ENCODE data around the gene GMEB2. TPM values are rescaled to one million over a fixed set of nuclear protein-coding genes. Genes with fewer than 3 reads are reported as not detected.

Gene GMEB2
- total and polyA plus RNA-seq, 10 of the 15 experiments (the other 5 are each of a cell fraction or from before 2014, with no cell fraction given), result 0.08 to 15.1 (median 6.9) TPM

DNA sequence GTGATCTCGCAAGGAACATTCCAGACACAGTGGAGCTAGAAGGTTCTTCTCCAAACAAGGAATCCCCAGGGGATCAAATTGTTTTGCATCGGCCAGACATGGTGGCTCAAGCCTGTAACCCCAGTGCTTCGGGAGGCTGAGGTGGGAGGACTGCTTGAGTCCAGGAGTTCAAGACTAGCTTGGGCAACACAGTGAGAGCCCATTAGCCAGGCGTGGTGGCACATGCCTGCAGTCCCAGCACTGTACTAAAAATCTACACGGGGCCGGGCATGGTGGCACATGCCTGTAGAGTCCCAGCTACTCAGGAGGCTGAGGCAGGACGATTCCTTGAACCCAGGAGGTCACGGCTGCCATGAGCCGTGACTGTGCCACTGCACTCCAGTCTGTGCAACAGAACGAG lies 15.3 kb downstream of the GMEB2 start:
- ATAC-seq (no peak), DNase-seq (ENCODE audit: low read depth, low spot score) (no peak), FAIRE-seq (no peak)
- Histone ChIP-seq H3K9me3 (replicated peaks; ENCODE audit: control insufficient read depth, insufficient read depth, low read length) (no peaks in the 10 kb centered on the region), H3K27me3 (replicated peaks in 1 of 2; ENCODE audit: control insufficient read depth in 2 of 2, insufficient read depth in 2 of 2, low read length in 1 of 2) (no peaks in the 10 kb centered on the region), H3K79me2 (ENCODE audit: control insufficient read depth, insufficient read depth, low read length) (peaks cover 1% of the 10 kb centered on the region), H3K4me3 (no peak overlapping the region), H2AFZ (ENCODE audit: control insufficient read depth, low read depth, low read length) (no peak overlapping the region), H3K27ac (ENCODE audit: control insufficient read depth, insufficient read depth) (no peak overlapping the region), H3K36me3 (ENCODE audit: control insufficient read depth in 2 of 2, insufficient read depth in 2 of 2, low read length in 1 of 2) (peaks cover 2 to 3% of the 10 kb centered on the region in 2 experiments; a peak in 2 of 4 replicates), H3K4me2 (ENCODE audit: control insufficient read depth, insufficient read depth) (no peak overlapping the region), H3K4me1 (ENCODE audit: control insufficient read depth, insufficient read depth, low read length) (no peaks in the 10 kb centered on the region), H4K20me1 (ENCODE audit: control insufficient read depth, insufficient read depth) (no peaks in the 10 kb centered on the region), H3K9ac (ENCODE audit: control insufficient read depth, insufficient read depth, low read length) (no peak overlapping the region)
- BruUV-seq (replicated peaks), result no TSS peak
- intact Hi-C loops (cut with micrococcal nuclease; ENCODE audit: unreplicated experiment) (no loop called here), in situ Hi-C loops (cut with MboI) (no loop called here)
- ChIA-PET POLR2A (no interaction called here), SMC1A (ENCODE audit: uncharacterized antibody, unreplicated experiment) (interaction anchor here (0.6 kb wide), 1 partner anchor 10 kb away, joined by 3 read pairs; no protein-coding TSS in a partner anchor), CTCF (no interaction called here), RAD21 (ENCODE audit: unreplicated experiment) (no interaction called here)
- no peak for TF ChIP-seq PKNOX1 (IDR thresholded peaks at IDR 0.05)
- no peak for TF ChIP-seq BRCA1 (IDR thresholded peaks at IDR 0.05; ENCODE audit: low read depth, low read length)
- TF ChIP-seq EGR1 (IDR thresholded peaks at IDR 0.05; ENCODE audit: borderline replicate concordance in 1 of 2, low read depth in 2 of 2, low read length in 2 of 2), result no peak
- TF ChIP-seq, protein P1, sequence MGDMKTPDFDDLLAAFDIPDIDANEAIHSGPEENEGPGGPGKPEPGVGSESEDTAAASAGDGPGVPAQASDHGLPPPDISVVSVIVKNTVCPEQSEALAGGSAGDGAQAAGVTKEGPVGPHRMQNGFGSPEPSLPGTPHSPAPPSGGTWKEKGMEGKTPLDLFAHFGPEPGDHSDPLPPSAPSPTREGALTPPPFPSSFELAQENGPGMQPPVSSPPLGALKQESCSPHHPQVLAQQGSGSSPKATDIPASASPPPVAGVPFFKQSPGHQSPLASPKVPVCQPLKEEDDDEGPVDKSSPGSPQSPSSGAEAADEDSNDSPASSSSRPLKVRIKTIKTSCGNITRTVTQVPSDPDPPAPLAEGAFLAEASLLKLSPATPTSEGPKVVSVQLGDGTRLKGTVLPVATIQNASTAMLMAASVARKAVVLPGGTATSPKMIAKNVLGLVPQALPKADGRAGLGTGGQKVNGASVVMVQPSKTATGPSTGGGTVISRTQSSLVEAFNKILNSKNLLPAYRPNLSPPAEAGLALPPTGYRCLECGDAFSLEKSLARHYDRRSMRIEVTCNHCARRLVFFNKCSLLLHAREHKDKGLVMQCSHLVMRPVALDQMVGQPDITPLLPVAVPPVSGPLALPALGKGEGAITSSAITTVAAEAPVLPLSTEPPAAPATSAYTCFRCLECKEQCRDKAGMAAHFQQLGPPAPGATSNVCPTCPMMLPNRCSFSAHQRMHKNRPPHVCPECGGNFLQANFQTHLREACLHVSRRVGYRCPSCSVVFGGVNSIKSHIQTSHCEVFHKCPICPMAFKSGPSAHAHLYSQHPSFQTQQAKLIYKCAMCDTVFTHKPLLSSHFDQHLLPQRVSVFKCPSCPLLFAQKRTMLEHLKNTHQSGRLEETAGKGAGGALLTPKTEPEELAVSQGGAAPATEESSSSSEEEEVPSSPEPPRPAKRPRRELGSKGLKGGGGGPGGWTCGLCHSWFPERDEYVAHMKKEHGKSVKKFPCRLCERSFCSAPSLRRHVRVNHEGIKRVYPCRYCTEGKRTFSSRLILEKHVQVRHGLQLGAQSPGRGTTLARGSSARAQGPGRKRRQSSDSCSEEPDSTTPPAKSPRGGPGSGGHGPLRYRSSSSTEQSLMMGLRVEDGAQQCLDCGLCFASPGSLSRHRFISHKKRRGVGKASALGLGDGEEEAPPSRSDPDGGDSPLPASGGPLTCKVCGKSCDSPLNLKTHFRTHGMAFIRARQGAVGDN (IDR thresholded peaks at IDR 0.05), result no peak
- TF ChIP-seq, protein P2, sequence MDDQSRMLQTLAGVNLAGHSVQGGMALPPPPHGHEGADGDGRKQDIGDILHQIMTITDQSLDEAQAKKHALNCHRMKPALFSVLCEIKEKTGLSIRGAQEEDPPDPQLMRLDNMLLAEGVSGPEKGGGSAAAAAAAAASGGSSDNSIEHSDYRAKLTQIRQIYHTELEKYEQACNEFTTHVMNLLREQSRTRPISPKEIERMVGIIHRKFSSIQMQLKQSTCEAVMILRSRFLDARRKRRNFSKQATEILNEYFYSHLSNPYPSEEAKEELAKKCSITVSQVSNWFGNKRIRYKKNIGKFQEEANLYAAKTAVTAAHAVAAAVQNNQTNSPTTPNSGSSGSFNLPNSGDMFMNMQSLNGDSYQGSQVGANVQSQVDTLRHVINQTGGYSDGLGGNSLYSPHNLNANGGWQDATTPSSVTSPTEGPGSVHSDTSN (IDR thresholded peaks at IDR 0.05; ENCODE audit: insufficient replicate concordance, low read depth, low read length), result no peak
- TF ChIP-seq MEF2B (IDR thresholded peaks at IDR 0.05; ENCODE audit: partially characterized antibody, poor library complexity, severe bottlenecking), result no peak
- 89% methylated on average over 10 of the region's 10 CpGs for WGBS (ENCODE audit: insufficient coverage, insufficient replicate concordance, low lambda C conversion rate, missing lambda C conversion rate)
